OCI-LY7 (cell line): ENCODE measurements around the gene TNFSF13. TPM values are rescaled to one million over a fixed set of nuclear protein-coding genes. Genes with fewer than 3 reads are reported as not detected.
A peak's percentile ranks its signal among the peaks of the same experiment; 100 is the strongest.

Experiments
- BruUV-seq: library from RNA; stranded (reverse); fragments of 400-500 nt; replicated peaks from 2 replicates; lab custom pipeline; 2021; lab: Mats Ljungman, UMichigan
- CTCF ChIA-PET: fragments of 300-600 bp; sonication (Branson Sonifier 250); formaldehyde crosslinking; loops from one replicate; lab custom pipeline; 2022; ENCODE audit warnings: antibody characterized with exemption; ENCODE audit not compliant: unreplicated experiment; lab: Charles Lee
- POLR2A ChIA-PET: fragments of 300-600 bp; sonication (Branson Sonifier 250); formaldehyde crosslinking; loops from one replicate; lab custom pipeline; 2022; ENCODE audit warnings: antibody characterized with exemption; lab: Charles Lee
- DNase-seq: peaks from one replicate; pipeline ENCODE4 v3.0.0-alpha.2; 2015; ENCODE audit warnings: low spot score
- H2AFZ ChIP-seq: fragments of 200-600 bp; sonication (generic), shearing (Covaris generic); 2 replicates; pipeline ENCODE4 v1.6.1; 2014; ENCODE audit warnings: mild to moderate bottlenecking, antibody characterized with exemption, low read length, moderate library complexity
- H3K27ac ChIP-seq: fragments of 200-600 bp; sonication (generic); 2 replicates; pipeline ENCODE4 v1.5.1; 2014; ENCODE audit warnings: mixed run types, low read depth, mild to moderate bottlenecking, moderate library complexity, low read length, inconsistent platforms; ENCODE audit not compliant: poor library complexity, severe bottlenecking
- H3K36me3 ChIP-seq: fragments of 200-600 bp; sonication (generic); 2 replicates; pipeline ENCODE4 v1.6.1; 2014; ENCODE audit warnings: mild to moderate bottlenecking, antibody characterized with exemption, low read length, moderate library complexity, mixed read lengths; ENCODE audit not compliant: insufficient read depth
- H3K4me1 ChIP-seq: fragments of 200-600 bp; sonication (generic); 2 replicates; pipeline ENCODE4 v1.5.1; 2014; ENCODE audit warnings: mild to moderate bottlenecking, low read length; ENCODE audit not compliant: insufficient read depth, poor library complexity, severe bottlenecking
- H3K4me2 ChIP-seq: fragments of 200-600 bp; sonication (generic); 2 replicates; pipeline ENCODE4 v1.6.1; 2014; ENCODE audit warnings: mild to moderate bottlenecking, low read length
- H3K4me3 ChIP-seq: fragments of 200-600 bp; sonication (generic); 2 replicates; pipeline ENCODE4 v1.5.1; 2014; ENCODE audit warnings: mild to moderate bottlenecking, low read depth, low read length; ENCODE audit not compliant: poor library complexity, severe bottlenecking
- H3K79me2 ChIP-seq: fragments of 200-600 bp; sonication (generic); 2 replicates; pipeline ENCODE4 v1.6.1; 2016; ENCODE audit warnings: low read depth, mild to moderate bottlenecking, low read length, moderate library complexity, mixed read lengths; ENCODE audit not compliant: insufficient read depth
- H3K9me2 ChIP-seq: fragments of 200-600 bp; sonication (generic); 2 replicates; pipeline ENCODE4 v1.6.1; 2016; ENCODE audit warnings: mild to moderate bottlenecking, low read length, mixed read lengths; ENCODE audit not compliant: insufficient read depth
- H3K9me3 ChIP-seq: fragments of 200-600 bp; sonication (generic); 2 replicates; pipeline ENCODE4 v1.6.1; 2014; ENCODE audit warnings: mild to moderate bottlenecking, mixed run types, low read length, mixed read lengths
- H4K20me1 ChIP-seq: fragments of 200-600 bp; sonication (generic); 2 replicates; pipeline ENCODE4 v1.6.1; 2014; ENCODE audit warnings: mild to moderate bottlenecking, antibody characterized with exemption, low read length, moderate library complexity, mixed read lengths; ENCODE audit not compliant: insufficient read depth
- EZH2phosphoT487 ChIP-seq: fragments of 200-600 bp; sonication (generic); IDR thresholded peaks from 2 replicates; pipeline ENCODE4 v1.6.1; 2018; ENCODE audit warnings: low read depth, borderline replicate concordance, mild to moderate bottlenecking, mixed run types, antibody characterized with exemption, low read length, moderate library complexity, mixed read lengths
- intact Hi-C: fragments of 100-400 bp; cut with micrococcal nuclease; formaldehyde crosslinking; loops from one replicate; pipeline ENCODE4 v1.10.0; 2022; ENCODE audit not compliant: unreplicated experiment
- total RNA-seq, 2 experiments: library from RNA; depleted of rRNA in 1 of 2; stranded (reverse); fragments of >200 nt in 1 of 2; shearing (Covaris generic) in 1 of 2; gene quantifications; 2 replicates each; pipeline ENCODE4 v1.2.3, GENCODE V29; 2014 to 2022
- TF ChIP-seq, protein P1 (sequence below): fragments of 200-600 bp; sonication (generic); conservative IDR thresholded peaks from 2 replicates; pipeline ENCODE4 v1.5.1; 2014; ENCODE audit warnings: mild to moderate bottlenecking, antibody characterized with exemption, low read length, moderate library complexity, mixed read lengths

Gene TNFSF13
- total RNA-seq, 2 experiments from 2014 or later = 0.98 to 6.0 TPM

DNA sequence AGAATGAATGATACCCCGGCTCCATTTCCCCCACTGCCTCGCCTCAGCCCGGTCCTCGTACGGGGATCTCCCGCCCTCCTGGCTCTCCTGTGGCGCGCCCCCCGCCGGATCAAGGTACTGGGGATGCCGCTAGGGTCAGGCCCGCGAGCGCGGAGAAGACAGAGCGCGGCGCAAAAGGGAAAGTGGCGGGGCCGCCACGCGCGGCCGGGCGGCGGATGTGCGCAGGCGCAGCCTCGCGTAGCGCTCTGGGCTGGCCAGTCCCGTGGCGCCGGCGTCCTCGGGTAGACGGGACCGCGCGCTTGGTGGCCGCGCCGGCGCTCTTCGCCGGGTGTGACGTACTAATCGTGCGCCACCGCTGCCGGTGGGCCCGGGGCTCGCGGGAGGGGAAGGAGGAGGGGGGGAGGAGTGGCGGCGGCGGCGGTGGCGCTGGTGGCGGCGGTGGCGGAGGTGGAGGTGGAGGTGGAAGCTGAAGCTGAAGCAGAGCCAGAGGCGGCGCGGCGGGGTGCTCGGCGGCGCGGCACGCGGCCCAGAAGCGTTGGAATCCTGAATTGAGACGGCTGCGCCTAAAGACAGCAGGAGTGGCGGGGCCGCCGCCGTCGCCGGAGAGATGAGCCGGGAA lies 3.1 kb downstream of the TNFSF13 start, which contains the start of gene SENP3:
SENP3 (plus strand) TSS at position 331 of the 619 bp plus-strand sequence. CDS start 1,158 bp downstream, outside the sequence.
- TF ChIP-seq, protein P1, sequence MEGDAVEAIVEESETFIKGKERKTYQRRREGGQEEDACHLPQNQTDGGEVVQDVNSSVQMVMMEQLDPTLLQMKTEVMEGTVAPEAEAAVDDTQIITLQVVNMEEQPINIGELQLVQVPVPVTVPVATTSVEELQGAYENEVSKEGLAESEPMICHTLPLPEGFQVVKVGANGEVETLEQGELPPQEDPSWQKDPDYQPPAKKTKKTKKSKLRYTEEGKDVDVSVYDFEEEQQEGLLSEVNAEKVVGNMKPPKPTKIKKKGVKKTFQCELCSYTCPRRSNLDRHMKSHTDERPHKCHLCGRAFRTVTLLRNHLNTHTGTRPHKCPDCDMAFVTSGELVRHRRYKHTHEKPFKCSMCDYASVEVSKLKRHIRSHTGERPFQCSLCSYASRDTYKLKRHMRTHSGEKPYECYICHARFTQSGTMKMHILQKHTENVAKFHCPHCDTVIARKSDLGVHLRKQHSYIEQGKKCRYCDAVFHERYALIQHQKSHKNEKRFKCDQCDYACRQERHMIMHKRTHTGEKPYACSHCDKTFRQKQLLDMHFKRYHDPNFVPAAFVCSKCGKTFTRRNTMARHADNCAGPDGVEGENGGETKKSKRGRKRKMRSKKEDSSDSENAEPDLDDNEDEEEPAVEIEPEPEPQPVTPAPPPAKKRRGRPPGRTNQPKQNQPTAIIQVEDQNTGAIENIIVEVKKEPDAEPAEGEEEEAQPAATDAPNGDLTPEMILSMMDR = no peak
- no peak for TF ChIP-seq EZH2phosphoT487
- Histone ChIP-seq H3K9me3 (no peaks in the 10 kb centered on the region), H2AFZ (peak within 1 kb of the TSS; percentile 77), H3K4me1 (peaks cover 47% of the 10 kb centered on the region), H3K4me3 (peak within 1 kb of the TSS; percentile 94), H4K20me1 (no peaks in the 10 kb centered on the region), H3K9me2 (no peaks in the 10 kb centered on the region), H3K79me2 (peaks cover 31% of the 10 kb centered on the region; the same call in 1 of the 2 replicates), H3K4me2 (peak within 1 kb of the TSS; percentile 94), H3K36me3 (peaks cover 35% of the 10 kb centered on the region), H3K27ac (peak within 1 kb of the TSS; percentile 80)
- ChIA-PET POLR2A (interaction anchor here (1.1 to 1.5 kb wide), 6 partner anchors 12 to 126 kb away, joined by 3 to 9 read pairs (median 4); partner anchors contain the start of gene TNFSF12), CTCF (interaction anchor here (2.3 kb wide), 1 partner anchor 48 kb away, joined by 18 read pairs; no protein-coding TSS in a partner anchor)
- DNase-seq = peak; percentile 93
- BruUV-seq = no TSS peak
- intact Hi-C loops = loop anchor here (1.0 to 2.0 kb wide), 5 partner anchors 11 to 205 kb away; partner anchors contain the start of gene POLR2A

DNA sequence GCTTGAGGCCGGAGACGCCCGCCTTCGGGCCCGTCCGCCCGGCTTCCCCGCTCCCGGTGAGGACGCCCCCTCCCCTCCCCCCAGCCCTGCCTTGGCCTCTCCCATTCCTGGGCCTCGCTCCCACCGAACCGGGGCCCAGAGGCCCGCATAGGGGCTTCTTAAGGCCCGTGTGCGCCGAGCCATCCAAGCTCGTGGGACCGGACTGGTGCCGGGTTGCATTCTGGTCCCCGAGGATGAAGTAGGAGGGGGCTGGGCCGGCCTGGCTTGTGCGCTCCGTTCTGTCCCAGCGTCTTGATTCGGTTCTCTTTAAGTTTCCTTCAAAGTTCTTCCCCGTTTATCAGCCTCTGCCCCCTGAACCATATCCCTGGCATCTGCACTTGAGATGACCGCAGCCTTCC lies 3.7 kb downstream of the TNFSF13 start:
- intact Hi-C loops = no loop called here
- DNase-seq = no peak
- Histone ChIP-seq H3K36me3 (peaks cover 40% of the 10 kb centered on the region), H2AFZ (peak overlapping the region; percentile 77; the same call in 1 of the 2 replicates), H3K27ac (peak overlapping the region; percentile 80), H3K79me2 (peaks cover 31% of the 10 kb centered on the region; the same call in 1 of the 2 replicates), H3K9me2 (no peaks in the 10 kb centered on the region), H3K9me3 (no peaks in the 10 kb centered on the region), H3K4me1 (peaks cover 47% of the 10 kb centered on the region), H3K4me2 (peak overlapping the region; percentile 94), H4K20me1 (no peaks in the 10 kb centered on the region), H3K4me3 (peak overlapping the region; percentile 94)
- no peak for TF ChIP-seq EZH2phosphoT487
- TF ChIP-seq, protein P1 = no peak
- BruUV-seq = TSS peak; percentile 58
- POLR2A ChIA-PET = no interaction called here
- CTCF ChIA-PET = no interaction called here
